ENCODE measurements around the gene USP35. TPM values are rescaled to one million over a fixed set of nuclear protein-coding genes. Genes with fewer than 3 reads are reported as not detected.
A peak's percentile ranks its signal among the peaks of the same experiment; 100 is the strongest.

Gene USP35
- total RNA-seq, 2 donors from 2014 or later, result 8.6 to 11.2 TPM

- Mint-ChIP-seq H3K27me3 (ENCODE audit: insufficient read depth) (no peaks in the 10 kb centered on the region), H3K4me1 (no peaks in the 10 kb centered on the region), H3K36me3 (ENCODE audit: low read depth) (peaks cover 60% of the 10 kb centered on the region), H3K9me3 (no peaks in the 10 kb centered on the region), H3K27ac (no peak overlapping the region), H3K4me3 (no peak overlapping the region)
- no peak overlapping the region for H3K27ac ChIP-seq (ENCODE audit: low read depth, low read length)
- peaks cover 81% of the 10 kb centered on the region for H3K36me3 ChIP-seq (ENCODE audit: control insufficient read depth, insufficient read depth, low read length)
- TF ChIP-seq CTCF (conservative IDR thresholded peaks at IDR 0.05), result no peak
- H3K9ac ChIP-seq (ENCODE audit: extremely low read depth, low read length, poor library complexity, severe bottlenecking), result no peak overlapping the region
- H3K9me3 ChIP-seq (ENCODE audit: control insufficient read depth, low read length), result no peaks in the 10 kb centered on the region
- no peak overlapping the region for H3K4me3 ChIP-seq (ENCODE audit: low read length)
- no peaks in the 10 kb centered on the region for H3K27me3 ChIP-seq (ENCODE audit: control insufficient read depth, insufficient read depth, low read length, poor library complexity, severe bottlenecking)
- 96 to 100% methylated on average over 1 to 5 of the region's 5 CpGs for WGBS, 2 experiments (ENCODE audit: insufficient coverage in 1 of 2, insufficient read length in 1 of 2)
- DNase-seq, result peak; percentile 18
- H3K4me1 ChIP-seq (ENCODE audit: control insufficient read depth, insufficient read depth, low read length), result no peaks in the 10 kb centered on the region
Measured at GRCh38 chr11:78216571-78217287, 28.0 kb downstream of the USP35 start.

- Histone ChIP-seq H3K9ac (ENCODE audit: extremely low read depth, low read length, poor library complexity, severe bottlenecking) (no peak overlapping the region), H3K9me3 (ENCODE audit: control insufficient read depth, low read length) (no peaks in the 10 kb centered on the region), H3K36me3 (ENCODE audit: control insufficient read depth, insufficient read depth, low read length) (peaks cover 90% of the 10 kb centered on the region), H3K27me3 (ENCODE audit: control insufficient read depth, insufficient read depth, low read length, poor library complexity, severe bottlenecking) (no peaks in the 10 kb centered on the region), H3K4me3 (ENCODE audit: low read length) (no peak overlapping the region), H3K27ac (ENCODE audit: low read depth, low read length) (no peak overlapping the region), H3K4me1 (ENCODE audit: control insufficient read depth, insufficient read depth, low read length) (no peaks in the 10 kb centered on the region)
- WGBS, 2 experiments (ENCODE audit: insufficient coverage in 1 of 2, insufficient read length in 1 of 2), result 92 to 95% methylated on average over 10 to 14 of the region's 14 CpGs
- H3K4me1 Mint-ChIP-seq, result no peaks in the 10 kb centered on the region
- H3K4me3 Mint-ChIP-seq, result no peak overlapping the region
- no peaks in the 10 kb centered on the region for H3K9me3 Mint-ChIP-seq
- H3K27me3 Mint-ChIP-seq (ENCODE audit: insufficient read depth), result no peaks in the 10 kb centered on the region
- no peak for TF ChIP-seq CTCF (conservative IDR thresholded peaks at IDR 0.05)
- H3K36me3 Mint-ChIP-seq (ENCODE audit: low read depth), result peaks cover 64% of the 10 kb centered on the region
- no peak overlapping the region for H3K27ac Mint-ChIP-seq
- peak; percentile 25 for DNase-seq
Measured at GRCh38 chr11:78217650-78218541, 29.2 kb downstream of the USP35 start.

- H3K36me3 Mint-ChIP-seq (ENCODE audit: low read depth), result peaks cover 71% of the 10 kb centered on the region
- no peaks in the 10 kb centered on the region for H3K9me3 Mint-ChIP-seq
- H3K27ac Mint-ChIP-seq, result no peak overlapping the region
- H3K36me3 ChIP-seq (ENCODE audit: control insufficient read depth, insufficient read depth, low read length), result peaks cover 96% of the 10 kb centered on the region
- no peaks in the 10 kb centered on the region for H3K27me3 Mint-ChIP-seq (ENCODE audit: insufficient read depth)
- no peaks in the 10 kb centered on the region for H3K4me1 Mint-ChIP-seq
- 95 to 100% methylated on average over 6 to 11 of the region's 11 CpGs for WGBS, 2 experiments (ENCODE audit: insufficient coverage in 1 of 2, insufficient read length in 1 of 2)
- H3K9me3 ChIP-seq (ENCODE audit: control insufficient read depth, low read length), result no peaks in the 10 kb centered on the region
- H3K4me1 ChIP-seq (ENCODE audit: control insufficient read depth, insufficient read depth, low read length), result no peaks in the 10 kb centered on the region
- H3K27ac ChIP-seq (ENCODE audit: low read depth, low read length), result no peak overlapping the region
- H3K9ac ChIP-seq (ENCODE audit: extremely low read depth, low read length, poor library complexity, severe bottlenecking), result no peak overlapping the region
- H3K4me3 ChIP-seq (ENCODE audit: low read length), result no peak overlapping the region
- no peaks in the 10 kb centered on the region for H3K27me3 ChIP-seq (ENCODE audit: control insufficient read depth, insufficient read depth, low read length, poor library complexity, severe bottlenecking)
- no peak overlapping the region for H3K4me3 Mint-ChIP-seq
- DNase-seq, result no peak
- no peak for TF ChIP-seq CTCF (conservative IDR thresholded peaks at IDR 0.05)
Measured at GRCh38 chr11:78218707-78219492, 30.2 kb downstream of the USP35 start.
